ENCODE results near the gene CCDC3. TPM values are rescaled to one million over a fixed set of nuclear protein-coding genes. Genes with fewer than 3 reads are reported as not detected.

CCDC3 gene
- total RNA-seq, 2 donors from 2014 or later, result 1.4 to 2.1 TPM

DNA sequence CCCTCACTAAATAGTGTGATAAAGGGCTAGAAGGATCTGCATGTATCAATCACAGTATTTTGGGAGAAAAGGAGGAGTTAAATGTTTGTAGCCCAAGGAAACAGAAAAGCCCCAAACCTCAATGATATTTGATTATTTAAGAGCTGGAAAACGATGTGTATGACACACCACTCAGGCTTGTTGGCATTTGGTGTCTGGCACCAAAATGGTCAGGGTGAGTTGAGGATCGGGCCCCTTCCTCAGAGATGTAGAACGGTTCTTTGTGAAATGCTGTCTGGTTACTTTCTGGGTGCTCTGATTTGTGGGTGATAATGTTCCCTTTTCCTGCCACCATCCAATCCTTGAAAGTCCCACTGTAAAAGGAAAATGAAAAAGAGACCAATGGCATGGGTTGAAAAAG lies 113.7 kb downstream of the CCDC3 start:
- no peaks in the 10 kb centered on the region for H3K27me3 ChIP-seq
- TF ChIP-seq, protein P1, sequence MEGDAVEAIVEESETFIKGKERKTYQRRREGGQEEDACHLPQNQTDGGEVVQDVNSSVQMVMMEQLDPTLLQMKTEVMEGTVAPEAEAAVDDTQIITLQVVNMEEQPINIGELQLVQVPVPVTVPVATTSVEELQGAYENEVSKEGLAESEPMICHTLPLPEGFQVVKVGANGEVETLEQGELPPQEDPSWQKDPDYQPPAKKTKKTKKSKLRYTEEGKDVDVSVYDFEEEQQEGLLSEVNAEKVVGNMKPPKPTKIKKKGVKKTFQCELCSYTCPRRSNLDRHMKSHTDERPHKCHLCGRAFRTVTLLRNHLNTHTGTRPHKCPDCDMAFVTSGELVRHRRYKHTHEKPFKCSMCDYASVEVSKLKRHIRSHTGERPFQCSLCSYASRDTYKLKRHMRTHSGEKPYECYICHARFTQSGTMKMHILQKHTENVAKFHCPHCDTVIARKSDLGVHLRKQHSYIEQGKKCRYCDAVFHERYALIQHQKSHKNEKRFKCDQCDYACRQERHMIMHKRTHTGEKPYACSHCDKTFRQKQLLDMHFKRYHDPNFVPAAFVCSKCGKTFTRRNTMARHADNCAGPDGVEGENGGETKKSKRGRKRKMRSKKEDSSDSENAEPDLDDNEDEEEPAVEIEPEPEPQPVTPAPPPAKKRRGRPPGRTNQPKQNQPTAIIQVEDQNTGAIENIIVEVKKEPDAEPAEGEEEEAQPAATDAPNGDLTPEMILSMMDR (IDR thresholded peaks at IDR 0.05), result no peak
- H3K36me3 ChIP-seq, result no peaks in the 10 kb centered on the region
- H3K27ac ChIP-seq, result no peak overlapping the region
- no peak for DNase-seq
- H3K9ac ChIP-seq (ENCODE audit: low read depth in 2 of 2, low read length in 2 of 2), result no peak overlapping the region
- no peaks in the 10 kb centered on the region for H3K9me3 ChIP-seq
- H3K4me3 ChIP-seq, result no peak overlapping the region
- intact Hi-C loops (cut with DNase I), result no loop called here
- no peaks in the 10 kb centered on the region for H3K4me1 ChIP-seq

DNA sequence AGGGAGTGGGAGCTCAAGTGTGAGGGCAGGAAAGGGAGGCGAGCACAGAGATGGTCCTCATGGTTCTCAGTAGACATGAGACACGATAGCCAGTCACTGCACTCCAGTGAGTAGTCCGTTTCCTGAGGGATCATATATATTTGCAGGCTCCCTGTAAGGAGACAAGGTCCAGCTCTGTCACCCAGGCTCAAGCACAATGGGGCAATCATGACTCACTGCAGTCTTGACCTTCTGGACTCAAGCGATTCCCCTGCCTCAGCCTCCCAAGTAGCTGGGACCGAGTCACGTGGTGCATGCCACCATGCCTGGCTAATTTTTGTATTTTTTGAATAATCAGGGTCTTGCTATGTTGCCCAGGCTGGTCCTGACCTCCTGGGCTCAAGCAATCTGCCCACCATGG lies 116.7 kb downstream of the CCDC3 start:
- no peaks in the 10 kb centered on the region for H3K36me3 ChIP-seq
- H3K4me1 ChIP-seq, result no peaks in the 10 kb centered on the region
- H3K27me3 ChIP-seq, result no peaks in the 10 kb centered on the region
- no peak overlapping the region for H3K4me3 ChIP-seq
- no peak for DNase-seq
- no peak overlapping the region for H3K27ac ChIP-seq
- TF ChIP-seq, protein P1 (IDR thresholded peaks at IDR 0.05), result no peak
- H3K9me3 ChIP-seq, result no peaks in the 10 kb centered on the region
- H3K9ac ChIP-seq (ENCODE audit: low read depth in 2 of 2, low read length in 2 of 2), result no peak overlapping the region
- intact Hi-C loops (cut with DNase I), result no loop called here

DNA sequence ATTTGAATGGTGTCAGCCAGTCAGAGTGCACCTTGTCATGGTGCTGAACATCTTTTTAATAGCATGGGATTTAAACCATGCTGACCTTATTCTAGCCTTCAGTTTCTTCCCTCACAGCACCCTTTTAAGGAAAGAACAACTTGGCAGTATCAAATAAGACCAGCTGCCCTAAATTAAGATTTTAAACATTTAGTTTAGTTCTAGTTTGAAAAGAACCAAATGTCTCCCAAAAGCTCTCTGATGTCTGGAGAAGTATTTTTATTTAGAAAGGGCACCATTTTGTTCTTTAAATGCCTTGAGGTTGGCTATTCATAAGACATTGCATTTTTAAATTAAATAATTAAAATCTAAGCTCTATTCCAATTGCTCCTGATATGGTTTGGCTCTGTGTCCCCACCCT lies 121.1 kb downstream of the CCDC3 start:
- TF ChIP-seq, protein P1 (IDR thresholded peaks at IDR 0.05), result no peak
- Histone ChIP-seq H3K36me3 (no peaks in the 10 kb centered on the region), H3K27ac (no peak overlapping the region), H3K9ac (ENCODE audit: low read depth in 2 of 2, low read length in 2 of 2) (no peak overlapping the region), H3K27me3 (no peaks in the 10 kb centered on the region), H3K4me1 (no peaks in the 10 kb centered on the region), H3K9me3 (no peaks in the 10 kb centered on the region), H3K4me3 (no peak overlapping the region)
- intact Hi-C loops (cut with DNase I), result no loop called here
- DNase-seq, result no peak

DNA sequence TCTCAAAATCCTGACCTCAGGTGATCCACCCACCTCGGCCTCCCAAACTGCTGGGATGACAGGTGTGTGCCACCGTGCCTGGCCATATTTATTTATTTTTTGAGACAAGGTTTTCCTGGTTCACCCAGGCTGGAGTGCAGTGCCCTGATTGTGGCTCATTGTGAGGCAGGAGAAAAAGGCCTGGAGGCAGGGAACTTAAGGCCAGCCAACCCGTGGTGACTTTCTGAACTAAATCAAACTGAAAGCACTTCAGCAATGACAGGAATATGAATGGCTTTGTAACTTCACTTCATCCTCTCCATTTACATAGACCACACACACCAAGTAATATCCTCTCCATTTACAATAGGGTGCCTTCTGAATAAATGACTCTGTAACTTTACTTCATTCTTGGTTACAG lies 124.4 kb downstream of the CCDC3 start:
- H3K9me3 ChIP-seq, result no peaks in the 10 kb centered on the region
- no peak overlapping the region for H3K27ac ChIP-seq
- no peak for DNase-seq
- no peak overlapping the region for H3K4me3 ChIP-seq
- no peak overlapping the region for H3K9ac ChIP-seq (ENCODE audit: low read depth in 2 of 2, low read length in 2 of 2)
- TF ChIP-seq, protein P1 (IDR thresholded peaks at IDR 0.05), result no peak
- H3K4me1 ChIP-seq, result no peaks in the 10 kb centered on the region
- no peaks in the 10 kb centered on the region for H3K27me3 ChIP-seq
- intact Hi-C loops (cut with DNase I), result no loop called here
- H3K36me3 ChIP-seq, result no peaks in the 10 kb centered on the region

DNA sequence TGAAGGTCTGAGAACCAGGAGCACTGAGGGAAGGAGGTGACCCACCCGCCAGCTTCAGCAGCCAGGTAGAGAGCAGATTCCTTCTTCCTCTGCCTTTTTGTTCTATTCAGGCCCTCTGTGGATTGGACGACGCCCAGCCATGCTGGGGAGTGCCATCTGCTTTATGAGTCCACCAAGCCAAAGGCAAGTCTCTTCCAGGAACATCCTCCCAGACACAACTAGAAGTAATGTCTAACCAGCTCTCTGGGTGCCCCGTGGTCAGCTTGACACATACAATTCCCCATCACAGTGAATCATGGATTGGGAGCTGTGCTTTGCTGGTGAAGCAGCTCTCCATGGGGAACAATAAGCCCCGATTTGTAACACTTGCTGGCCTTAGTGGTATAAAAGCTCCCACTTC lies 125.2 kb downstream of the CCDC3 start:
- Histone ChIP-seq H3K4me1 (no peaks in the 10 kb centered on the region), H3K9ac (ENCODE audit: low read depth in 2 of 2, low read length in 2 of 2) (no peak overlapping the region), H3K27ac (no peak overlapping the region), H3K4me3 (no peak overlapping the region), H3K9me3 (no peaks in the 10 kb centered on the region), H3K27me3 (no peaks in the 10 kb centered on the region), H3K36me3 (no peaks in the 10 kb centered on the region)
- no peak for DNase-seq
- intact Hi-C loops (cut with DNase I), result no loop called here
- TF ChIP-seq, protein P1 (IDR thresholded peaks at IDR 0.05), result no peak

DNA sequence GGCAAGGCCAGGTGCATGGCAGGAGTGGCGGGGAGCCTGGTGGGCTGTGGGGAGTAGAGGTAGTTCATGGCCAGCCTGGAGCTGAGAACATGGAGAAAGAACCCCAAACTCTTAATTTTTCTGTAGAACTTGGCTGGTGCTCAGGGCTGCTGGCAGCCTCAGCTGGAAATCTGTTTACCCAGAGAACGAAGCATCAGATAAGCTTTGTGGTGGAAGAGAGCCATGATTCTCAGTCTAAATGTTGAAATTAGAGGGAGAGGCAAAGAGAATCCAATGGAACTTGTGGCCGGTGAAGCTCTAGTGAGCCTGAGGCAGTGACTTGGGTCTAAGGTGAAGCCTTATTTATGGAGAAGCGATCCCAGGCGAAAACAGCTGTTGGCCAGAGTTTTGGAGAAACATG lies 126.4 kb downstream of the CCDC3 start:
- Histone ChIP-seq H3K4me1 (no peaks in the 10 kb centered on the region), H3K36me3 (no peaks in the 10 kb centered on the region), H3K4me3 (no peak overlapping the region), H3K9me3 (no peaks in the 10 kb centered on the region), H3K9ac (ENCODE audit: low read depth in 2 of 2, low read length in 2 of 2) (no peak overlapping the region), H3K27ac (no peak overlapping the region), H3K27me3 (no peaks in the 10 kb centered on the region)
- TF ChIP-seq, protein P1 (IDR thresholded peaks at IDR 0.05), result no peak
- no peak for DNase-seq
- intact Hi-C loops (cut with DNase I), result no loop called here

All from colonic mucosa (tissue), 4 donors.